ENCODE results near the gene SUN2.

Gene SUN2

DNA sequence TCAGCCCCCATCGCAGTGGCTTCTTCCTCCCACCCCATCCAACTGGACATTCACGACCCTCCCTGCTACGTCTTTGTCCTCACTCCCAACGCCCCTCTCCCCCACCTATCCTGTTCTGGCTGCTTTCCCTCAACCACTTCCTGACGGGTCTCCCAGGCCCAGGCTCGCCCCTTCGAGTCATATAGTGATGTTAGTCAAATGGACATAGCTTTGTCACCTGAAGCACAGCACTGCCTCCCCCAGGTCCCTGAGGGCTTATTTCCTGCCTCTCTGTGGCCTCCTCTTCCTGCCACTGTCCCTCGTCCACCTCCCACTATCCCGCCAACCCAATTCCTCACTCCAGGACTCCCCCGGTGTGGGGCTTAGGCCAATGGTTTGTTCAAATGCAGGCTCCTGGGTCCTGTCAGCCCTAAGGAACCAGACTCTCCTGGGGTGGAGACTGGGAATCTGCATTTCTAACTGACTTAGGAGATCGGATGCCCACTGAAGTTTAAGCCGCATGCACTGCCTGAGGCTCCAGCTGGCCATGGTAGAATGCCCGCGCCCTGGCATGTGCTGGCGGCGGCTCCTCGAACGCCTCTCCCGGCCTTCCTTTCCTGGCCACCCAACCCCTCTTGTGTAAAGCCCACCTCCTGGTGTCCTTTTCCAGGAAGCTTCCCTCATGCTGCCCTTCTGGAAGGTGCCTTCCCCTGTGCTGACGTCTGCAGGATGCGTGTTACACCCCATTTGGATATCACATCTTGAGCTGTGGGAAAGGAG lies 18.3 kb downstream of the SUN2 start:
- H3K4me3 ChIP-seq (ENCODE audit: low read depth, low read length): no peak overlapping the region
- DNase-seq (ENCODE audit: low read depth, low spot score): no peak
- CTCF ChIA-PET: interaction anchor here (1.4 to 4.8 kb wide), 2 partner anchors 12 to 13 kb away, joined by 7 to 52 read pairs; no protein-coding TSS in a partner anchor
- TF ChIP-seq, protein P1, sequence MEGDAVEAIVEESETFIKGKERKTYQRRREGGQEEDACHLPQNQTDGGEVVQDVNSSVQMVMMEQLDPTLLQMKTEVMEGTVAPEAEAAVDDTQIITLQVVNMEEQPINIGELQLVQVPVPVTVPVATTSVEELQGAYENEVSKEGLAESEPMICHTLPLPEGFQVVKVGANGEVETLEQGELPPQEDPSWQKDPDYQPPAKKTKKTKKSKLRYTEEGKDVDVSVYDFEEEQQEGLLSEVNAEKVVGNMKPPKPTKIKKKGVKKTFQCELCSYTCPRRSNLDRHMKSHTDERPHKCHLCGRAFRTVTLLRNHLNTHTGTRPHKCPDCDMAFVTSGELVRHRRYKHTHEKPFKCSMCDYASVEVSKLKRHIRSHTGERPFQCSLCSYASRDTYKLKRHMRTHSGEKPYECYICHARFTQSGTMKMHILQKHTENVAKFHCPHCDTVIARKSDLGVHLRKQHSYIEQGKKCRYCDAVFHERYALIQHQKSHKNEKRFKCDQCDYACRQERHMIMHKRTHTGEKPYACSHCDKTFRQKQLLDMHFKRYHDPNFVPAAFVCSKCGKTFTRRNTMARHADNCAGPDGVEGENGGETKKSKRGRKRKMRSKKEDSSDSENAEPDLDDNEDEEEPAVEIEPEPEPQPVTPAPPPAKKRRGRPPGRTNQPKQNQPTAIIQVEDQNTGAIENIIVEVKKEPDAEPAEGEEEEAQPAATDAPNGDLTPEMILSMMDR (IDR thresholded peaks at IDR 0.05; ENCODE audit: insufficient read depth, low read length, missing control alignments): no peak
- POLR2A ChIA-PET: no interaction called here

DNA sequence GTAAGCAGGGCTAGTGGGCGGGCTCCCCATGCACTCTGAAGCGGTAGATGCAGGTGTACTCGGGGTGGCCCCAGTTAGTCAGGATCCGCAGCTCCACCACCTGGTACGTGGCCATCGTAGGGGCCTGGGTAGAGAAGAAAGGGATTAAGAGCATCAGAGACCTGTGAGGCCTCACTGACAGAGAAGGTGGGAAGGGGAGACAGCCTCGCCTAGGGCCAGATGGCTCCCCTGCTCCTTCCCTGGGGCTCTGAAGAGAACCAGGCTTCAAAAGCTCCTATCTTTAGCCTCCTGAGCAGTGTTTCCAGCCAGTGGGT lies 19.6 kb downstream of the SUN2 start:
- POLR2A ChIA-PET: no interaction called here
- no peak for DNase-seq (ENCODE audit: low read depth, low spot score)
- H3K4me3 ChIP-seq (ENCODE audit: low read depth, low read length): no peak overlapping the region
- CTCF ChIA-PET: interaction anchor here (4.5 to 4.8 kb wide), 2 partner anchors 12 to 18 kb away, joined by 21 to 52 read pairs; no protein-coding TSS in a partner anchor
- TF ChIP-seq, protein P1 (IDR thresholded peaks at IDR 0.05; ENCODE audit: insufficient read depth, low read length, missing control alignments): no peak

DNA sequence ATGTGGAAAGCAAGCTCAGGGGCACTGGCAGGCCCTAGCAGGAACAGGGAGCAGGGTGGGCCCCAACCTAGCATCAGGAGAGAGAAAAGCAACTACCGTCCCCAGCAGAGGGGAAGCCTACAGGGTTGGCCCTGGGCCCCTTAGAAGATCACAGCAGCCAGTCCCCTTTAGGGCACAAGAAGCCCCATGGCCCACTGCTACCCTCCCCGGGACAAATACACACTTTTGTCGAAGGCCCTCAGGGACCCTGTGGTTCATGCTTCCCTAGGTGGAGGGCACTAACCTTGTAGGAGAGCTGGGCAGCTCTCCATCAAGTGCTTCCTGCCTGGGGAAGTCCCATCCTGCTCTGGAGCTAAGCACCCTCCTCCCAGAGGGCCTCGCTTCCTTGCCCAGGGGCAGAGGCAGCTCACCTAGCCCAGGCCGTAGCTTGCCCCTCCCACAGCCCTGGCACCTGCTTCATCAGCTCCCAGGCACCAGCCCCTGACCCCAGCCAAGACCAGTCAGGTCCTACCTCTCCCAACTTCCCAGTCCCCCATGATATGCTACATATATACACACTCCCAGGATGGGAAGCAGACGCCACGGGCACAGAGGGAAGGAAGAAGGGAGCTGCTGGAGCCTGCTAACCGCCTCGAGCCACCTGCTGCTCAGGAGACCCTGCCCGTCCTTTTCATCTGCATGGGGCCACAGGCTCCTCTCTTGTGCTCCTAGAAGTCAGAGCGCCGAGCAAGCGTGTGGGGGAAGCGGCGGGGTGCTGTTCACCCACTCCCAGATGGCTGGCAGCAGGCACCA lies 20.1 kb downstream of the SUN2 start:
- TF ChIP-seq, protein P1 (IDR thresholded peaks at IDR 0.05; ENCODE audit: insufficient read depth, low read length, missing control alignments): no peak
- no peak overlapping the region for H3K4me3 ChIP-seq (ENCODE audit: low read depth, low read length)
- ChIA-PET CTCF (interaction anchor here (1.5 to 4.8 kb wide), 4 partner anchors 7 to 30 kb away, joined by 3 to 52 read pairs (median 18); no protein-coding TSS in a partner anchor), POLR2A (no interaction called here)
- DNase-seq (ENCODE audit: low read depth, low spot score): no peak

DNA sequence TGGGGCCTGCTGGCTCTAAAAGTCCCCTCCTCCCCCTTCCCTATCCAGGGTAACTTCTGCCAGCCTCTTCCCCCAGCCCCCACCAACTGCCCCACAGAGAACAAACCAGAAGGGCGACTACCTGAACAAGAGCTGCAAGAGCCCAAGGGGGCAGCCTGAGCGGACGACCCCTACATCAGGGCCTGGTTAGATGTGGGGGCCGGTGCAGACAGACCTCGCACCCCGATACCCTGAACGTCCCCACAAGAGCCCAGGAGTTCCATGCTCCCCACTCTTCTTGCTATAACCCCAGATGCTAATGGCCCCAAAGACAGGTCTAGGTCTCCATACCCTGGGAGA lies 20.7 kb downstream of the SUN2 start:
- POLR2A ChIA-PET: no interaction called here
- DNase-seq (ENCODE audit: low read depth, low spot score): no peak
- TF ChIP-seq, protein P1 (IDR thresholded peaks at IDR 0.05; ENCODE audit: insufficient read depth, low read length, missing control alignments): no peak
- no peak overlapping the region for H3K4me3 ChIP-seq (ENCODE audit: low read depth, low read length)
- CTCF ChIA-PET: interaction anchor here (1.4 to 4.8 kb wide), 6 partner anchors 7 to 31 kb away, joined by 3 to 52 read pairs (median 18); no protein-coding TSS in a partner anchor

DNA sequence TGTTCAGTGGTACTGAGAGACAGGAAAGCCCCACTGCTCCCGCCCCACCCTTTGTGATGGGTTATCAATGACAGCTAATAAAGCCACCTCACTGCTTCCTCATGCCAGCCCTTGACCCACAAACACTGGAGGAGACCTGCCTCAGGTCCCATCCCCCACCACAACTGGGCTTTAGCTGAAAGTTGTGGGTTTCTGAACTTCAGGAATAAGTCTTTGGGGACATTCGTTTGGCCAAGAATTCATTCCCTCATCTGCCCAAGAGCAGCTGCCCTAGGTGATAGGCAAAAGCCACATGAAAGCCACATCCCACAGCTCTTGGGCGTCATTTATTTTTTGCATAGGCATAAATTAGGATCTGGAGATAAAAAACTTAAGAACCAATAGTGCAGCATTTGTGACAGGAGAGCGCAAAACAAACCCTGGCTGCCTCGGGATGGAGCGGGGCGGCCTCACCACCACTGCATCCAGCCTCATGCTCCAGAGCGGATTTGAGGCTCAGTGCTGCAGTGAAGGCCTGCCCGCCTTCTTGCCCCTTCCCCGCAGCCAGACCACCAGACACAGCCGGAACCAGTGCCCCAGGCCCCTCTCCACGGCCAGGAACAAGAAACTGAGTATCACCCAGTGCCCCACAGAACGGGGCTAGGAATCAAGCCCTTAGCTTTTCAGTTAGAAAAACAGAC lies 21.2 kb downstream of the SUN2 start:
- no peak overlapping the region for H3K4me3 ChIP-seq (ENCODE audit: low read depth, low read length)
- ChIA-PET CTCF (interaction anchor here (1.2 to 4.8 kb wide), 7 partner anchors 8 to 32 kb away, joined by 3 to 52 read pairs (median 15); no protein-coding TSS in a partner anchor), POLR2A (interaction anchor here (0.7 kb wide), 1 partner anchor 9 kb away, joined by 4 read pairs; no protein-coding TSS in a partner anchor)
- TF ChIP-seq, protein P1 (IDR thresholded peaks at IDR 0.05; ENCODE audit: insufficient read depth, low read length, missing control alignments): no peak
- DNase-seq (ENCODE audit: low read depth, low spot score): no peak

Data from AG04449 (cell line).